ENCODE results near the gene CALML5.

The CALML5 gene

DNA sequence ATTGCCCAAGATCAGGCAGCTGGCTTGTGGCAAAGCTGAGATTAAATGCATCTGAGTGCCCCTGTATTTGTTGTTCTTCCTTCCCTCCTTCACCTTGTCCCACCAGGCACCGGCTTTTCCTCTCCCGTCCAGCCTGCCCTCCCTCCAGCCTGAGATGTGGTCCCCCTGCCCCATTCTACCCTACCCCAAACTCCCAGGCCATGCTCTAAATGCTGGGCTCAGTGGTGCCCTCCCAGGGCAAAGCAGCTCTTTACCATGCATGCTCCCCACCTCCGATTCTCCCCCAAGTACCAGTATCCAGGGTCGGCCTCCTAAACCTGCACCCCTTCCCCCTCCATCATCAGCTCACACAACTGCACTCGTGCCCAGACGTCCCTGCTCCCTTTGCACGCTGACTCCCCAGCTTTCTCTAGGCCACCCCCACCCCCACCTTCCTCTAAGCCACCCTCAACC is 36.5 kb downstream of the CALML5 start:
- Histone ChIP-seq H3K27ac (ENCODE audit: low read depth, low read length) (peak overlapping the region; percentile 65), H3K9ac (ENCODE audit: low read length in 5 of 5) (peak overlapping the region in 1 of 5 donors; percentile 11), H3K9me3 (ENCODE audit: control insufficient read depth in 5 of 5, low read length in 5 of 5) (peaks cover 0 to 3% (median 1%) of the 10 kb centered on the region in 5 donors)

DNA sequence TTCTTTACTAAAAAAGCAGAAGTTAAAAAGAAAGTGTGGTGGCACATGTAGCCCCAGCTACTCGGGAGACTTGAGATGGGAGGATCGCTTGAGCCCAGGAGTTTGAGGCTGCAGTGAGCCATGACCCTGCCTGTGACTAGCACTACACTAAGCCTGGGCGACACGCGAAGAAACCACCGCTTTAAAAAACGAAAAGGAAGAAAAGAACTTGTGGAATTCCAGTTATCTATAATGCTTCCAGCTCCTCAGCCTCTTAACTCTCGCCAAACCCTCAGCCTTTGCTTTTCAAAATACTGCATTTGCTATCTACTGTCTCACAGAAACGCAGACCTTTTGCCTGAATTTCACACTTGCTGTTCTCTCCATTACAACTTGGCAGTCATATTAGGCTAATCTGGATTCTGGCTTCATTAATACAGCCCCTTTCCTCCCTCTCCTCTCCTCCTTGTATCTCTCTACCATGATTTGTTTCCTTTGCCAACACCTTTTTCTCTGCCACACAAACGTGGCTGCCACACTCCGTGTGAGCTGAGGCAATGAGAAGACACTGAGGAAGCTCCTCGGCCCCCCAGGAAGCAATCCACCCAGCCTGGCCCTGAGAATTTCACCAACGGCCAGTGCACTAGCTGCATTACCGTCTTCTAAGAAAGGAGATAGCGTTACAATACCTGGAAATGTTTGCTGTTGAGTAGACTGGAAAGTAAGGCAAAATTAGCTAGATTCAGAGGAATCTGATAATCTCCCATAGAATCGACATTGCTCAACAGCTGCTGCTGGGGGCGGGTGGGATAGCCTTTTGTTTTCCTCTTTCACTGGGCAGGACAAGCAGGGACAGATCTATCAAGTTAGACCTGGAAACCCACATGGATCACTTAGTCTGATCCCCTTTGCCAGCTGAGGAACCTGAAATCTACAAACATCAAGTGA is 37.2 kb downstream of the CALML5 start:
- Histone ChIP-seq H3K9ac (ENCODE audit: low read length in 5 of 5) (peak overlapping the region in 4 of 5 donors; percentile 11 to 54 (median 30)), H3K4me3 (ENCODE audit: low read depth in 1 of 5, low read length in 5 of 5) (peak overlapping the region in 3 of 5 donors; percentile 12 to 26 (median 14)), H3K27me3 (ENCODE audit: control insufficient read depth in 5 of 5, insufficient read depth in 4 of 5, low read length in 5 of 5) (no peaks in the 10 kb centered on the region), H3K4me1 (ENCODE audit: control insufficient read depth in 5 of 5, insufficient read depth in 5 of 5, low read length in 5 of 5) (peaks cover 0 to 54% (median 39%) of the 10 kb centered on the region in 5 donors), H3K9me3 (ENCODE audit: control insufficient read depth in 5 of 5, low read length in 5 of 5) (no peaks in the 10 kb centered on the region), H3K27ac (ENCODE audit: low read depth, low read length) (peak overlapping the region; percentile 65), H3K36me3 (ENCODE audit: control insufficient read depth in 5 of 5, insufficient read depth in 5 of 5, low read length in 5 of 5) (peaks cover 1 to 32% (median 16%) of the 10 kb centered on the region in 5 donors)

More for the DNA sequence above, 36.5 kb downstream of the CALML5 start:
- peaks cover 0 to 26% (median 14%) of the 10 kb centered on the region in 5 donors for H3K36me3 ChIP-seq (ENCODE audit: control insufficient read depth in 5 of 5, insufficient read depth in 5 of 5, low read length in 5 of 5)
- H3K4me1 ChIP-seq (ENCODE audit: control insufficient read depth in 5 of 5, insufficient read depth in 5 of 5, low read length in 5 of 5), result peaks cover 0 to 51% (median 39%) of the 10 kb centered on the region in 5 donors
- no peaks in the 10 kb centered on the region for H3K27me3 ChIP-seq (ENCODE audit: control insufficient read depth in 5 of 5, insufficient read depth in 4 of 5, low read length in 5 of 5)
- H3K4me3 ChIP-seq (ENCODE audit: low read depth in 1 of 5, low read length in 5 of 5), result no peak overlapping the region

DNA sequence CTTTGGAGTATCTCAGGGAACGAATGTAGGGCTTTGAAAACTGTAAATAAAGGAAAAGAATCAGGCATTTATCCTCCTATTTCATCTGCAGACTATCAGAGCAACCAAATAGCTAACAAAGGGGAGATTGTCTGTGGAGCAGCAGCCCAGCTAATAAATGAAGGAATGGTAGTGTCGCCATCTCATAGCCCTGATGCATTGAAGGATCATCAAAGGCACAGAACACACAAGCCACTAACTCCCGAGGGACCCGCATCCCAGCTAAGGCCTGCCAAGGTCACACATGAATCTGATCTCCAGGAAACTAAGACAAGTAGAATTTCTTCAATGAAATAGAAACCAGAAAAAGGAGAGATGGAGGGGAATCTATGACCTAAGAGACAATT is 38.2 kb downstream of the CALML5 start:
- Histone ChIP-seq H3K4me3 (ENCODE audit: low read depth in 1 of 5, low read length in 5 of 5) (no peak overlapping the region), H3K4me1 (ENCODE audit: control insufficient read depth in 5 of 5, insufficient read depth in 5 of 5, low read length in 5 of 5) (peaks cover 0 to 47% (median 30%) of the 10 kb centered on the region in 5 donors), H3K9ac (ENCODE audit: low read length in 5 of 5) (no peak overlapping the region), H3K27ac (ENCODE audit: low read depth, low read length) (peak overlapping the region; percentile 65), H3K9me3 (ENCODE audit: control insufficient read depth in 5 of 5, low read length in 5 of 5) (no peaks in the 10 kb centered on the region), H3K36me3 (ENCODE audit: control insufficient read depth in 5 of 5, insufficient read depth in 5 of 5, low read length in 5 of 5) (peaks cover 10 to 41% (median 25%) of the 10 kb centered on the region in 5 donors), H3K27me3 (ENCODE audit: control insufficient read depth in 5 of 5, insufficient read depth in 4 of 5, low read length in 5 of 5) (no peaks in the 10 kb centered on the region)

DNA sequence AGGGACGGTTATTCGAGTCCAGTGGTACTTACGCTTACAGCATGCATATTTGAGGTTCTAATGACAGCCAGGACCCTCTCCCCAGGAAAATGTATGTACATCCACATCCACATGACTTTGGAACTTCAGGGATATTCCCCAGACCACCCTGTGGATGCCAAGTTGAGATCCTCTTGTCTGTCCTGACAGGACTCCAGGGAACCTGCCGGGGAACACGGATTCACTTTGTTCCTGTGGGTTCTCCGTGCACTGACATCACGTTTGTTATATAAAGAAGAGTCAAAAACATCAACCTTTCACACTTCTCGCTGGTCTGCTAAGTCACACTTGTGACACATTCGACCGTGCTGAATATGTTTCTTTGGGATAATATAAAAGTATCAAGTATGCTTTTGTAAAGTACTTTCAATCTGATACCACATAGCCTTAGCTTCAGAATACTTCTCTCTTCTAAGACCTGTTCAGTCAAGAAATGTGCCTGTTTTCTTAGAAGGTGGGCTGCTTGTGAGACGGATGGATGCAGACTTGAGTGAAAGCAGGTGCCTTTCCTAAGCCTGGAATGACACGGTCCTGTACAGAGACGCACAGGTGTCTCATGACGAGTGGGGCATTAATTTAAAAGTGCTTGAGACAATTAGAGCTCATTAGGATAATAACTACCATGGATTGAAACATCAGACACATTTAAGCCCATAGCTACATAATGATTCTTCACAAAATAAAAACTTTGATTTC is 38.7 kb downstream of the CALML5 start:
- Histone ChIP-seq H3K27me3 (ENCODE audit: control insufficient read depth in 5 of 5, insufficient read depth in 4 of 5, low read length in 5 of 5) (no peaks in the 10 kb centered on the region), H3K36me3 (ENCODE audit: control insufficient read depth in 5 of 5, insufficient read depth in 5 of 5, low read length in 5 of 5) (peaks cover 16 to 46% (median 29%) of the 10 kb centered on the region in 5 donors), H3K9ac (ENCODE audit: low read length in 5 of 5) (no peak overlapping the region), H3K4me3 (ENCODE audit: low read depth in 1 of 5, low read length in 5 of 5) (no peak overlapping the region), H3K4me1 (ENCODE audit: control insufficient read depth in 5 of 5, insufficient read depth in 5 of 5, low read length in 5 of 5) (peaks cover 0 to 42% (median 26%) of the 10 kb centered on the region in 5 donors), H3K9me3 (ENCODE audit: control insufficient read depth in 5 of 5, low read length in 5 of 5) (no peaks in the 10 kb centered on the region), H3K27ac (ENCODE audit: low read depth, low read length) (peak overlapping the region; percentile 15)

DNA sequence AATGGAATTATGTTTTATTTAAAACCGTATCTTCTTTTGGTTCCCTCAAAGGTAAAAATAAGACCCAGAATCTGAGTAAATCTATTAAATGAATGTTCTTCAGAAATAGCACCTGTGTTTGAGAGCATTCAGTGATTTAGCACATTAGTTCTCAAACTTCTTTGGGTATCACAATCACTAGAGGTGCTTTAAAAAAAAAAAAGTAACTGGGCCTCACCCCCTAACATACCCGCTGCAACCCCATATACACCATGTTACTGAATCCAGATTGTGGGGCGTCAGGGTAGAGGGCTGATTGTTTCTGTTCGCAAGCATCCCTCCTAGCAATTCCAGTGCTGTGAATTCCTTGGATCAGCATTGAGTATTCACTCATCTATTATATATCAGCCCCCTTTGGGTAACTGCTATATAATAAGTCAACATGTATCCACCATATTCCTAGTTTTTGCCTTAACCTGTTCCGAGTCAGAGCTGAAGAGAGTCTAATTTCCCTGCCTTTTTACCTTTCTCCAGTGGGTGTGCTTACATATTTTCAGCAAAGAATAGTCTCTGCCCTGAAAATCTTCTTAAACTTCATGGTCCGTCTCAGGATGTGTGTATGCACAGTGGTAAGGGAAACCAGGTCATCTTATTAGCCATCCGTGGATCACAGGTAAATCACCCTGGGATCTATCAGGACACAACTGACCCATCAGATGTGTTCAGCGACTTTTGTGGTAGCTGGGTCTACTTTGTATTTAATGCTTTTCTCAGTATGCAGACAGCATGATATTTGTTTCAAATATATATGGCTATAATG is 40.2 kb downstream of the CALML5 start:
- no peaks in the 10 kb centered on the region for H3K27me3 ChIP-seq (ENCODE audit: control insufficient read depth in 5 of 5, insufficient read depth in 4 of 5, low read length in 5 of 5)
- H3K27ac ChIP-seq (ENCODE audit: low read depth, low read length), result peak overlapping the region; percentile 13
- no peak overlapping the region for H3K9ac ChIP-seq (ENCODE audit: low read length in 5 of 5)
- no peak overlapping the region for H3K4me3 ChIP-seq (ENCODE audit: low read depth in 1 of 5, low read length in 5 of 5)
- no peaks in the 10 kb centered on the region for H3K9me3 ChIP-seq (ENCODE audit: control insufficient read depth in 5 of 5, low read length in 5 of 5)
- peaks cover 0 to 39% (median 25%) of the 10 kb centered on the region in 5 donors for H3K4me1 ChIP-seq (ENCODE audit: control insufficient read depth in 5 of 5, insufficient read depth in 5 of 5, low read length in 5 of 5)
- H3K36me3 ChIP-seq (ENCODE audit: control insufficient read depth in 5 of 5, insufficient read depth in 5 of 5, low read length in 5 of 5), result peaks cover 29 to 60% (median 41%) of the 10 kb centered on the region in 5 donors

DNA sequence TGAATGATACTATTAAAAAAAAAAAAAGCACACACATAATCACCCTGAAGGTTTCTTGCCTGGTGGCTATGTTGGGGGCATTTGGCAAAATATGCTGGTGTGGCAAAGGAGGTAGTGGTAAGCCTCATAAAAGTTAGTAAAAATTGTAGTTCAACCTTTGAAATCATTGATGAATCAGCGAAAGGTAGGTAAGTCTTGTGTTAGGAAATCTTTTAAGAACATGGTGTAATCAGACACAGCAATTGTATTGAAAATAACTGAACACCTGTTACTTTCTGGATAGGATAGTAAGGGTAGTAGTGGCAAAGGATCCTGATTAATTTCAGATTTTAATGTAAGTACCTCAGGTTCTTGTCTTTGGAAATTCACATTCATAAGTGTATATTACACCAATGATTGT is 40.9 kb downstream of the CALML5 start:
- Histone ChIP-seq H3K4me3 (ENCODE audit: low read depth in 1 of 5, low read length in 5 of 5) (no peak overlapping the region), H3K9ac (ENCODE audit: low read length in 5 of 5) (no peak overlapping the region), H3K36me3 (ENCODE audit: control insufficient read depth in 5 of 5, insufficient read depth in 5 of 5, low read length in 5 of 5) (peaks cover 36 to 68% (median 48%) of the 10 kb centered on the region in 5 donors), H3K4me1 (ENCODE audit: control insufficient read depth in 5 of 5, insufficient read depth in 5 of 5, low read length in 5 of 5) (peaks cover 0 to 39% (median 25%) of the 10 kb centered on the region in 5 donors), H3K27me3 (ENCODE audit: control insufficient read depth in 5 of 5, insufficient read depth in 4 of 5, low read length in 5 of 5) (no peaks in the 10 kb centered on the region), H3K27ac (ENCODE audit: low read depth, low read length) (peak overlapping the region; percentile 13), H3K9me3 (ENCODE audit: control insufficient read depth in 5 of 5, low read length in 5 of 5) (no peaks in the 10 kb centered on the region)

DNA sequence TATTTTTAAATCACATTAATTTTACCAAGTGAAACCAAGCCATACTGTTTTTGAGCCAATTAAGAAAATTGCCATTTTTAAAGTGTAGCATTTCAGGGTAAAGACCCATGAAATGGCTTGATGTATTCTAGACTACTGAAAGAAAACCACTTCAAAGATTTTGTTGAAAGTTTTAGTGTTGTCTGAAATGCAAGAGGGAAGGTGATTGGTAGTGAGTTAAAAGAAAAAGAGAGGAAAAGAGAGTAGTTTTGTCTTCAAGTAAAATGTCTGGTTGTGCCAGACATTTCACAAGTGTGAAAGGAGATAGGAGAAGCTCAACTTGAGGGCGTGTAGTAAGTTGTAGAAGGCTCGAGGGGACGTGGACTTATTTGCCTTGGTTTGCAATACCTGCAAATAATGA is 41.6 kb downstream of the CALML5 start:
- no peaks in the 10 kb centered on the region for H3K27me3 ChIP-seq (ENCODE audit: control insufficient read depth in 5 of 5, insufficient read depth in 4 of 5, low read length in 5 of 5)
- H3K9ac ChIP-seq (ENCODE audit: low read length in 5 of 5), result no peak overlapping the region
- H3K4me1 ChIP-seq (ENCODE audit: control insufficient read depth in 5 of 5, insufficient read depth in 5 of 5, low read length in 5 of 5), result peaks cover 0 to 36% (median 21%) of the 10 kb centered on the region in 5 donors
- no peaks in the 10 kb centered on the region for H3K9me3 ChIP-seq (ENCODE audit: control insufficient read depth in 5 of 5, low read length in 5 of 5)
- H3K36me3 ChIP-seq (ENCODE audit: control insufficient read depth in 5 of 5, insufficient read depth in 5 of 5, low read length in 5 of 5), result peaks cover 40 to 74% (median 55%) of the 10 kb centered on the region in 5 donors
- H3K4me3 ChIP-seq (ENCODE audit: low read depth in 1 of 5, low read length in 5 of 5), result no peak overlapping the region
- H3K27ac ChIP-seq (ENCODE audit: low read depth, low read length), result peak overlapping the region; percentile 13

DNA sequence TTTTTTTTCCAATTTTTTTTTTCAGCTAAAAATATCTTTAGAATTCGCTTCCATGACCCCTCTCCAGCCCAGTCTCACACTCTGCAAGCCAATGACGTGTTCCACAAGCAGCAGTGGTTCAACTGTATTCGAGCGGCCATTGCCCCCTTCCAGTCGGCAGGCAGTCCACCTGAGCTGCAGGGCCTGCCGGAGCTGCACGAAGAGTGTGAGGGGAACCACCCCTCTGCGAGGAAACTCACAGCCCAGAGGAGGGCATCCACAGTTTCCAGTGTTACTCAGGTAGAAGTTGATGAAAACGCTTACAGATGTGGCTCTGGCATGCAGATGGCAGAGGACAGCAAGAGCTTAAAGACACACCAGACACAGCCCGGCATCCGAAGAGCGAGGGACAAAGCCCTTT is 42.8 kb downstream of the CALML5 start:
- peaks cover 40 to 80% (median 61%) of the 10 kb centered on the region in 5 donors for H3K36me3 ChIP-seq (ENCODE audit: control insufficient read depth in 5 of 5, insufficient read depth in 5 of 5, low read length in 5 of 5)
- H3K9ac ChIP-seq (ENCODE audit: low read length in 5 of 5), result no peak overlapping the region
- H3K9me3 ChIP-seq (ENCODE audit: control insufficient read depth in 5 of 5, low read length in 5 of 5), result no peaks in the 10 kb centered on the region
- no peaks in the 10 kb centered on the region for H3K27me3 ChIP-seq (ENCODE audit: control insufficient read depth in 5 of 5, insufficient read depth in 4 of 5, low read length in 5 of 5)
- H3K4me1 ChIP-seq (ENCODE audit: control insufficient read depth in 5 of 5, insufficient read depth in 5 of 5, low read length in 5 of 5), result peaks cover 0 to 34% (median 13%) of the 10 kb centered on the region in 5 donors
- no peak overlapping the region for H3K4me3 ChIP-seq (ENCODE audit: low read depth in 1 of 5, low read length in 5 of 5)
- H3K27ac ChIP-seq (ENCODE audit: low read depth, low read length), result no peak overlapping the region

DNA sequence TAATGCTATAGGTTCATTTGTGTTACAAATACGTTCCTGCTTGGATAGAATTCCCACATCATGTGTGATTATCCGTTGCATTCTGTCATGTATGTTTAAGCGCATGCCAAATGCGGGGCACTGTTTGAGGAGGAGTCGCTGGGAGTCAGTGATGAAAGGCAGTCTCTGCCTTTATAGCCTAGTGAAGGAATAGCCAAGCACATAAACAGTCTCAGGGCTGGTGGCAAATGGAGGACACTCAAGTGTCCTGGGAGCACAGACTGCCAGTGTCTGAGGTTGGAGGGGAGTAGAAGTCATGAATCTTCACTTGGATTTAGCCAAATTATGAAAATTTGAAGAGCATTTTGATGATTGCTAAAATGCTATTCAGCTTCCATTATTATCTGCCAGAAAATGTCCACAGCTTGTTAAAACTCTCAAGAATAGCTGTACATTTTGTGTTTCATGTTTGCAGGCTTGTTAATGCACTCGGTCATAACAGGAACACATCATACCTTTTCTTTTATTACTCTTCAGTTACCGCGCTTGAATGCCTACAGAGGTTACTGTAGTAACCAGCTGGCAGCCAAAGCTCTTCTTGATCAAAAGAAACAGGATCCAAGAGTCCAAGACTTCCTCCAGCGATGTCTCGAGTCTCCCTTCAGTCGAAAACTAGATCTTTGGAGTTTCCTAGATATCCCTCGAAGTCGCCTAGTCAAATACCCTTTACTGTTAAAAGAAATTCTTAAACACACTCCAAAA is 45.5 kb downstream of the CALML5 start:
- Histone ChIP-seq H3K4me3 (ENCODE audit: low read depth in 1 of 5, low read length in 5 of 5) (no peak overlapping the region), H3K9ac (ENCODE audit: low read length in 5 of 5) (no peak overlapping the region), H3K27ac (ENCODE audit: low read depth, low read length) (peak overlapping the region; percentile 6), H3K36me3 (ENCODE audit: control insufficient read depth in 5 of 5, insufficient read depth in 5 of 5, low read length in 5 of 5) (peaks cover 40 to 62% (median 53%) of the 10 kb centered on the region in 5 donors), H3K9me3 (ENCODE audit: control insufficient read depth in 5 of 5, low read length in 5 of 5) (no peaks in the 10 kb centered on the region), H3K4me1 (ENCODE audit: control insufficient read depth in 5 of 5, insufficient read depth in 5 of 5, low read length in 5 of 5) (peaks cover 0 to 22% (median 10%) of the 10 kb centered on the region in 5 donors), H3K27me3 (ENCODE audit: control insufficient read depth in 5 of 5, insufficient read depth in 4 of 5, low read length in 5 of 5) (no peaks in the 10 kb centered on the region)
